ENCODE data around the gene KIAA1328.

GRCh38 chr18:37156330-37156942, 327.5 kb downstream of the KIAA1328 start:
- TF ChIP-seq CTCF (IDR thresholded peaks at IDR 0.05) = no peak
- no peak for TF ChIP-seq ZFX (IDR thresholded peaks at IDR 0.05; ENCODE audit: borderline replicate concordance)

Data from 22Rv1 (cell line).